Cardiac fibroblast (primary cell): Measurements from ENCODE around the gene UBE3B.

Source experiments
- DNase-seq, 2 donors: peaks; one replicate each; pipeline versions ENCODE4 v3.0.0 to v3.0.0-alpha.2; 2010; ENCODE audit warnings: low read depth in 2 of 2
- H3K4me3 ChIP-seq, 2 donors: replicated peaks in 1 of 2; 1 replicate in 1 of 2; 2 replicates in 1 of 2; pipeline ENCODE4 v1.5.1; 2011; ENCODE audit warnings: low read depth in 2 of 2, low read length in 2 of 2, mild to moderate bottlenecking in 2 of 2, moderate library complexity in 1 of 2
- TF ChIP-seq, protein P1 (sequence below): IDR thresholded peaks from one replicate; pipeline ENCODE4 v1.5.1; 2011; ENCODE audit warnings: low read depth, mild to moderate bottlenecking, low read length, inconsistent platforms

The UBE3B gene

DNA sequence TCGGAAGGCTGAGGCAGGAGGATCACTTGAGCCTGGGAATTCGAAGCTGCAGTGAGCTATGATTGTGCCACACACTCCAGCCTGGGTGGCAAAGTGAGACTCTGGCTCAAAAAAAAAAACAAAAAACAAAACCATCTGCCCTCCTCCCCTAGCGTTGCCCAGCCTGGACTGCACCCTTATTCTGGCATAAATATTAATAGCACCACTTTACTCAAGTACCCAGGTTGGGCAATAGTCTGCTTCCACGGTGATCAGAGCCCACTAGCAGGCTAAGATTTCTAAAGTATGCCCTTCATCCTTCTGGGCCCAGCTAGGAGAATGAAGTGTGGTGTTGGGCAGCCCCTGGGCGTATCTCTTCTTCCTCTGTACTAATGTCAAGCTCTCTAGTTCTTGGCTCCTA lies 33.6 kb upstream of the UBE3B start:
- no peak for DNase-seq
- H3K4me3 ChIP-seq = no peak overlapping the region
- TF ChIP-seq, protein P1, sequence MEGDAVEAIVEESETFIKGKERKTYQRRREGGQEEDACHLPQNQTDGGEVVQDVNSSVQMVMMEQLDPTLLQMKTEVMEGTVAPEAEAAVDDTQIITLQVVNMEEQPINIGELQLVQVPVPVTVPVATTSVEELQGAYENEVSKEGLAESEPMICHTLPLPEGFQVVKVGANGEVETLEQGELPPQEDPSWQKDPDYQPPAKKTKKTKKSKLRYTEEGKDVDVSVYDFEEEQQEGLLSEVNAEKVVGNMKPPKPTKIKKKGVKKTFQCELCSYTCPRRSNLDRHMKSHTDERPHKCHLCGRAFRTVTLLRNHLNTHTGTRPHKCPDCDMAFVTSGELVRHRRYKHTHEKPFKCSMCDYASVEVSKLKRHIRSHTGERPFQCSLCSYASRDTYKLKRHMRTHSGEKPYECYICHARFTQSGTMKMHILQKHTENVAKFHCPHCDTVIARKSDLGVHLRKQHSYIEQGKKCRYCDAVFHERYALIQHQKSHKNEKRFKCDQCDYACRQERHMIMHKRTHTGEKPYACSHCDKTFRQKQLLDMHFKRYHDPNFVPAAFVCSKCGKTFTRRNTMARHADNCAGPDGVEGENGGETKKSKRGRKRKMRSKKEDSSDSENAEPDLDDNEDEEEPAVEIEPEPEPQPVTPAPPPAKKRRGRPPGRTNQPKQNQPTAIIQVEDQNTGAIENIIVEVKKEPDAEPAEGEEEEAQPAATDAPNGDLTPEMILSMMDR = no peak

DNA sequence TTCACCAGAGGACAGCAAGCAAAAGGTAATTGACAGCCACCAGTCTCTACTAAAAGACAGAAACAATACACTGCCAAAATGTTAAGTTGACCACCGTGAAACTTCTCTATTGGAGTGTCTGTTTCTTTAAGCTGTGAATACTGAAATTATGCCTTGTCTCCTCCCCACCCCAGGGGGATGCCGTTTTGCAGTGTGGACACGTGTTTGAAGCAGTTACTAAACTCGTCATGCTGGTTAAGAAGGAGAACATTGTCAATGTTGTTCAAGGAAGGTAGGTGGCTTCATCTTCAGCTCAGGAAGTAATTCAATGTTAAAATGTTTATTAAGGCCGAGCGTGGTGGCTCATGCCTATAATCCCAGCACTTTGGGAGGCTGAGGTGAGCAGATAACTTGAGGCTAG lies 33.2 kb upstream of the UBE3B start:
- TF ChIP-seq, protein P1 = no peak
- DNase-seq = no peak
- no peak overlapping the region for H3K4me3 ChIP-seq

DNA sequence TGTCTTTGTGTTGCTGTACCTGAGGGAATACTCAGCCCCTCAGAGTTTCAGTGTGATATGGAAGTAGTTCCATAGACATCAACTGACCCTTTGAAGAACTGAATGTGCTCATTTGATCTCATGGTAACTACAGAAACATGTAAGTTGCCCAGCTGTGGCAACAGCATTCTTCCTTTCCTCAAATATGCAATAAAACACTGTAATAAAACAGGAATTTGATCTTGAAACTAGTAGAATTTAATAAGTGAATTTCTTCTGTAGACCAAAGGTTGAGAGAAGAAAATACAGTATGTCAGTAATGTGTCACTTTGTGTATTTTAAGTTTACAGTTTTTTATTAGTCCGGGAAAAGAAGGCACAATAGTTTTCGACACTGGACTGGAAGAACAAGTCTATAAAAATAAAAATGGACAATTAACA lies 32.2 kb upstream of the UBE3B start:
- no peak overlapping the region for H3K4me3 ChIP-seq
- DNase-seq = peak in 1 of 2 donors; percentile 52
- TF ChIP-seq, protein P1 = no peak

DNA sequence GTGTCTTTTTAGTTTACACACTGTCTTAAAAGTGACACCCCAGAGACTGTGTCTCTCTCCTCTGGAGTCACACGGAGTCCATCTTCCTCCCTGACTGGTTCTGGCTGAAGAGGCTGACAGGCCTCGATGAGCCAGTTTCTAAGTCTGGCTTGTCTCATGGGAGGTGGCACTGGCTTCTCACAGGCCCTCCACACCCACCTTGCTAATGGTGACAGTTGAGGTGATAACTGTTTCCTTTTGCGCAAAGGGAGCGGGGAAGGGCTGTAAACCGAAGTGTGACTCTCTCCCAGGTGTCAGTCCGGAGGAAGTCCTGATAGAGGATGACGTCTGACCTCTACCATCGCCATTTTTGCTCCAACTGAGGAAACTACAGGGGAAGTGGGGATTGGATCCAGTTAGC lies 30.6 kb upstream of the UBE3B start:
- H3K4me3 ChIP-seq = no peak overlapping the region
- TF ChIP-seq, protein P1 = no peak
- no peak for DNase-seq

DNA sequence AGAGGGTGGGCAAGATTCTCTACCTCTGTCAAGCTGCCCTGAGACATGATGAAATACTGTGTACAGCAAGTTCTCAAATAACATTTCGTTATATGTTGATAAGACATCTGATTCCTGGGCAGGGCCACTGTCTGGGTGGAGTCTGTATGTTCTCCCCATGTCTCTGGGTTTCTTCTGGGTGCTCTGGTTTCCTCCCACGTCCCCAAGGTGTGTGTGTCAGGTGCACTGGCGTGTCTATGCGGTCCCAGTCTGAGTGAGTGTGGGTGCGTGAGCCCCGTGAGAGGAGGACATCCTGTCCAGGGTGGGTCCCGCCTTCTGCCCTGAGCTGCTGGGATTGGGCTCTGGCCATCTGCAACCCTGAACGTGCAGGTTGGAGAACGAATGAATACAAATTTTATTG lies 30.0 kb upstream of the UBE3B start:
- DNase-seq = no peak
- TF ChIP-seq, protein P1 = no peak
- no peak overlapping the region for H3K4me3 ChIP-seq

DNA sequence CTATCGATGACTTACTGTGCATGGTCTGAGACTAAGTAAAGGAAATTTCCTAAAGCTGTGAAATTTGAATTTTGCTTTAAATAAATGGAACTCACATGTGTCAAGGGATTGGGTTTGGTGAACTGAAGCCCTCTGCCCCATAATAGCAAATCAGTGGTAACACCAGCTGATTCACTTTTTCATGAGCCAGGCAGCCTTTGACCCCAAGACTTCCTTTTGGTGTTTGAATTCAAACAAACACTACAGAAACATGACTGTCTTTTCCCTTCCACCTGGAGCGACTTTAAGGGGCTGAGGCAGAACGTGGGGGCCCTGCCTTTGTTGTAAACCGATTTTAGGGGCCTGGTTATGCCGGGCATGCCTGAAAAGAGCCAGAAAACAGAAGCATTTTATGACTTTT lies 29.2 kb upstream of the UBE3B start:
- DNase-seq = no peak
- TF ChIP-seq, protein P1 = no peak
- H3K4me3 ChIP-seq = no peak overlapping the region

DNA sequence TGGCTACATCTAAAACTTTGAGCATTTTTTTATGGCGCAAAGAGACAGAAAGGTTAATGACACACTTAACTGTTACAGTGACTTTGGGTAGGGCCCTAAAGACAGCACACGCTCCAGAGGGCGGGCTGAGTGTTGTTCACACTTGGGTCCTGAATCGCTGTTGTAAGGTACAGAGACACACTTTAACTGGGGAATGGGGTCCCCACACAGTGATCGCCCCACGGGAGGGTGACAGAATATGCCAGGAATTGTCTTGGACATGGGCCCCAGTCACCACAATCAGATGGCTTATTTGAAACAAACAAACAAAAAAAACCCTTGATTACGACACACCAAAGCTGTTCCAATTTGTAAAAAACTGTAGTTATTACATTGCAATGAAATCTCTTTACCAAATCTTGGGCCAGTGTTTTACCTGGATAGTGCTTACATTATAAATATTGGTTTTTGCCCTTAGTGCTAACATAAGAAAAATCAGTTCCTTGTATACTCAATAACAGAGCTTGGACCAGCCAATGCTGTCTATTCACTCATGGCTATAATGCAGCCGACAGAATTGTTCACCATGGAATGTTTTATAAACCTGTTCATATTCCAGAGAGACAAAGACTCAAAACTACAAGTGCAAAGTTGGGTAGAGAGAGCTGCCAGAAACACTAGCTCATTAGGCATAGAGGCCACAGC lies 28.6 kb upstream of the UBE3B start:
- TF ChIP-seq, protein P1 = no peak
- no peak overlapping the region for H3K4me3 ChIP-seq
- peak in 1 of 2 donors; percentile 20 for DNase-seq
